Tibial nerve (tissue), 4 donors: Measurements from ENCODE around the gene DSC3. TPM values are rescaled to one million over a fixed set of nuclear protein-coding genes. Genes with fewer than 3 reads are reported as not detected.

Experiments used
- DNase-seq, 2 donors: peaks; one replicate each; pipeline ENCODE4 v3.0.0-alpha.2; 2019; ENCODE audit warnings: low spot score in 2 of 2
- H3K27ac ChIP-seq, 4 donors: fragments of 200-600 bp; sonication (generic) in 3 of 4; one replicate each; pipeline ENCODE4 v1.5.1; 2017 to 2019; ENCODE audit warnings: mild to moderate bottlenecking in 1 of 4
- H3K27me3 ChIP-seq, 2 donors: fragments of 200-600 bp; sonication (generic) in 1 of 2; one replicate each; pipeline versions ENCODE4 v1.5.1 to v1.6.0; 2017 to 2019
- H3K36me3 ChIP-seq, 3 donors: fragments of 200-600 bp; sonication (generic); one replicate each; pipeline ENCODE4 v1.5.1; 2018 to 2019
- H3K4me1 ChIP-seq, 4 donors: fragments of 200-600 bp; sonication (generic) in 3 of 4; one replicate each; pipeline ENCODE4 v1.5.1; 2017 to 2019
- H3K4me3 ChIP-seq, 4 donors: fragments of 200-600 bp; sonication (generic) in 3 of 4; one replicate each; pipeline ENCODE4 v1.5.1; 2017 to 2019; ENCODE audit warnings: mild to moderate bottlenecking in 1 of 4, moderate library complexity in 1 of 4
- H3K9me3 ChIP-seq, 4 donors: fragments of 200-600 bp; sonication (generic) in 3 of 4; one replicate each; pipeline ENCODE4 v1.5.1; 2017 to 2019
- EP300 ChIP-seq, 2 donors: sonication (generic); formaldehyde crosslinking; IDR thresholded peaks; one replicate each; pipeline ENCODE4 v1.6.1; 2017; ENCODE audit warnings: antibody characterized with exemption in 2 of 2, mild to moderate bottlenecking in 1 of 2
- POLR2A ChIP-seq, 2 donors: fragments of 450-650 bp; IDR thresholded peaks; one replicate each; pipeline ENCODE4 v1.6.1; 2017; ENCODE audit warnings: antibody characterized with exemption in 2 of 2, mild to moderate bottlenecking in 2 of 2, moderate library complexity in 2 of 2
- WGBS, 2 donors: methylation state at CpG; one replicate each; pipeline ENCODE4 v1.1.5; 2018; 5-methylcytosine and 5-hydroxymethylcytosine counted together
- total RNA-seq, 4 donors: library from RNA; depleted of rRNA; stranded (reverse); fragments of >200 nt; gene quantifications; one replicate each; pipeline ENCODE4 v1.1.0, GENCODE V29; 2016
- TF ChIP-seq, protein P1 (sequence below), 5 experiments: fragments of 200-600 bp in 3 of 5; fragments of 450-650 bp in 2 of 5; sonication (generic) in 3 of 5; IDR thresholded peaks; one replicate each; pipeline ENCODE4 v1.5.1; 2016 to 2019; ENCODE audit warnings: antibody characterized with exemption in 5 of 5, mild to moderate bottlenecking in 3 of 5, moderate library complexity in 2 of 5

The DSC3 gene
- total RNA-seq, 4 donors from 2014 or later = 5.1 to 12.4 (median 8.9) TPM

- WGBS, 2 donors = 85 to 91% methylated on average over 4 of the region's 4 CpGs
- no peaks in the 10 kb centered on the region for H3K4me1 ChIP-seq
- H3K27me3 ChIP-seq = no peaks in the 10 kb centered on the region
- peaks cover 0 to 5% (median 0%) of the 10 kb centered on the region in 3 donors for H3K36me3 ChIP-seq
- H3K9me3 ChIP-seq = peaks cover 0 to 6% (median 0%) of the 10 kb centered on the region in 4 donors
- H3K4me3 ChIP-seq = no peak overlapping the region
- no peak for TF ChIP-seq EP300 (IDR thresholded peaks at IDR 0.05)
- TF ChIP-seq POLR2A (IDR thresholded peaks at IDR 0.05) = no peak
- TF ChIP-seq, protein P1, sequence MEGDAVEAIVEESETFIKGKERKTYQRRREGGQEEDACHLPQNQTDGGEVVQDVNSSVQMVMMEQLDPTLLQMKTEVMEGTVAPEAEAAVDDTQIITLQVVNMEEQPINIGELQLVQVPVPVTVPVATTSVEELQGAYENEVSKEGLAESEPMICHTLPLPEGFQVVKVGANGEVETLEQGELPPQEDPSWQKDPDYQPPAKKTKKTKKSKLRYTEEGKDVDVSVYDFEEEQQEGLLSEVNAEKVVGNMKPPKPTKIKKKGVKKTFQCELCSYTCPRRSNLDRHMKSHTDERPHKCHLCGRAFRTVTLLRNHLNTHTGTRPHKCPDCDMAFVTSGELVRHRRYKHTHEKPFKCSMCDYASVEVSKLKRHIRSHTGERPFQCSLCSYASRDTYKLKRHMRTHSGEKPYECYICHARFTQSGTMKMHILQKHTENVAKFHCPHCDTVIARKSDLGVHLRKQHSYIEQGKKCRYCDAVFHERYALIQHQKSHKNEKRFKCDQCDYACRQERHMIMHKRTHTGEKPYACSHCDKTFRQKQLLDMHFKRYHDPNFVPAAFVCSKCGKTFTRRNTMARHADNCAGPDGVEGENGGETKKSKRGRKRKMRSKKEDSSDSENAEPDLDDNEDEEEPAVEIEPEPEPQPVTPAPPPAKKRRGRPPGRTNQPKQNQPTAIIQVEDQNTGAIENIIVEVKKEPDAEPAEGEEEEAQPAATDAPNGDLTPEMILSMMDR (IDR thresholded peaks at IDR 0.05) = no peak
- no peak for DNase-seq
- no peak overlapping the region for H3K27ac ChIP-seq
These were observed 29.6 kb upstream of the DSC3 start for GRCh38 chr18:31072175-31072574.

DNA sequence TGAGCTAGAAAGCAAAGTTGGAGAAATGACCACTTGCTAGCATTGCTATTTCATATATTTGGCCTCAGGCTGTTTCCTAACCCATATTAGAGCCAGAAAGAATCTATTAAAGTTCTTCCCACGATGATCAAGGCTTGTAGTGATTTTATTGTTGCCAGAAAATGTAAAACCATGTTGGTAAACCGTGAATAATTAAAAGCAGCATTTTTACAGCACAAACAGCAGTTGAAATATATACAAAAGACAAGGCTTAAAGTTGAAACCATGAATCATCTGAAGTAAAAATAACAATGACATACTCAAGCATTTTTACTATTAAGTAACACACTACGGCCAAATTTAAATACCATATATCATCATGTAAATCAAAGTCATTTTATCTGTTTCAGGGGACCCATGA is 27.7 kb upstream of the DSC3 start:
- WGBS, 2 donors = 41 to 44% methylated on average over 3 of the region's 3 CpGs
- H3K9me3 ChIP-seq = no peaks in the 10 kb centered on the region

GRCh38 chr18:31066266-31066665 is 23.7 kb upstream of the DSC3 start:
- DNase-seq = no peak
- H3K27me3 ChIP-seq = no peaks in the 10 kb centered on the region
- peaks cover 0 to 2% (median 0%) of the 10 kb centered on the region in 3 donors for H3K36me3 ChIP-seq
- 93 to 97% methylated on average over 1 of the region's 1 CpG for WGBS, 2 donors
- H3K4me3 ChIP-seq = no peak overlapping the region
- H3K27ac ChIP-seq = no peak overlapping the region
- H3K4me1 ChIP-seq = no peaks in the 10 kb centered on the region
- H3K9me3 ChIP-seq = no peaks in the 10 kb centered on the region
- TF ChIP-seq EP300 (IDR thresholded peaks at IDR 0.05) = no peak
- TF ChIP-seq, protein P1 (IDR thresholded peaks at IDR 0.05) = no peak
- no peak for TF ChIP-seq POLR2A (IDR thresholded peaks at IDR 0.05)

More for the DNA sequence above, 27.7 kb upstream of the DSC3 start:
- no peak overlapping the region for H3K4me3 ChIP-seq
- H3K27ac ChIP-seq = no peak overlapping the region
- peaks cover 0 to 5% (median 0%) of the 10 kb centered on the region in 3 donors for H3K36me3 ChIP-seq
- TF ChIP-seq POLR2A (IDR thresholded peaks at IDR 0.05) = no peak
- TF ChIP-seq, protein P1 (IDR thresholded peaks at IDR 0.05) = no peak
- no peak for TF ChIP-seq EP300 (IDR thresholded peaks at IDR 0.05)
- no peak for DNase-seq
- H3K27me3 ChIP-seq = no peaks in the 10 kb centered on the region
- no peaks in the 10 kb centered on the region for H3K4me1 ChIP-seq

DNA sequence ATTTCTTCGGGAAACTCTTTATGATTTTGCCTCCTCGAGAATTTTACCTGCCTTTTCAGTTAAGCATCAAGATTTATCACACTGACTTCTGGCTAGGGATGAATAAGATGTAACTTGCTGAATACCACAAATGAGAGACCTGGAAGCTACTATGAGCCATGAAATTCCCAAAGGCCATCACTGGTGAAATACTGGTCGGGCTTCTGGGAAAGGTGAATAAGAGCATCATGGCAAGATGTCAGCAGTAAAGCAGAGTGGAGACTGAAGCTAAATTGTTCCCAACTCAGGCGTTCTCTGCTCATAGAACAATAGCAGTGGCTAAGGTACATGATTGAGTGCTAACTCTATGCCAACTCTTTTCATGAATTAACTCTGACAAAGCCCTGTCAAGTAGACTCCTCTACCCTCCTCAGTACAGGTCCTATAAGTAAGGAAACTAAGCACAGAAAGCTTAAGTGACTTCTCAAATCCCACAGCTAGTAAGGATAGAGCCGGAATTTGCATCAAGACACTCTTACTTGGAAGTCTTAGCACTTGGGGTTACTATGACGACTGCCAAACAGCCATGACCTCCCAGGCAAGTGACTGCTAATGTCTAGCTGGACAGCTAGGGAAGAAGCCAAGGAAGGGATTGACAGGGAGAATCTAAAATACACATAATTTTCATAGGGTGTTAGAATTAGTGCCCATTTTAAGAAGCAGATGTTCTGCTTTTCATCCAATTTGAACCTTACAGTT is 22.7 kb upstream of the DSC3 start:
- no peaks in the 10 kb centered on the region for H3K36me3 ChIP-seq
- H3K9me3 ChIP-seq = no peaks in the 10 kb centered on the region
- no peak overlapping the region for H3K4me3 ChIP-seq
- no peak for TF ChIP-seq POLR2A (IDR thresholded peaks at IDR 0.05)
- no peak for TF ChIP-seq EP300 (IDR thresholded peaks at IDR 0.05)
- TF ChIP-seq, protein P1 (IDR thresholded peaks at IDR 0.05) = no peak
- H3K27me3 ChIP-seq = no peaks in the 10 kb centered on the region
- no peak overlapping the region for H3K27ac ChIP-seq
- H3K4me1 ChIP-seq = no peaks in the 10 kb centered on the region
- DNase-seq = no peak
- 71 to 72% methylated on average over 6 of the region's 6 CpGs for WGBS, 2 donors

GRCh38 chr18:31064130-31064529 is 21.6 kb upstream of the DSC3 start:
- Histone ChIP-seq H3K4me3 (no peak overlapping the region), H3K9me3 (no peaks in the 10 kb centered on the region), H3K36me3 (no peaks in the 10 kb centered on the region), H3K4me1 (no peaks in the 10 kb centered on the region), H3K27me3 (no peaks in the 10 kb centered on the region), H3K27ac (no peak overlapping the region)
- no peak for DNase-seq
- 19 to 30% methylated on average over 1 of the region's 1 CpG for WGBS, 2 donors
- TF ChIP-seq, protein P1 (IDR thresholded peaks at IDR 0.05) = no peak
- TF ChIP-seq EP300 (IDR thresholded peaks at IDR 0.05) = no peak
- TF ChIP-seq POLR2A (IDR thresholded peaks at IDR 0.05) = no peak
